HG02588 (cell line): ENCODE data around the gene CPT1C.

Source experiments
- ATAC-seq: cut with Tn5 transposase; IDR thresholded peaks from one replicate; pipeline ENCODE4 v1.9.1; 2021; ENCODE audit warnings: mild to moderate bottlenecking, moderate library complexity; ENCODE audit not compliant: unreplicated experiment

CPT1C gene

GRCh38 chr19:49681830-49682229, 9.1 kb upstream of the CPT1C start:
- no peak for ATAC-seq

GRCh38 chr19:49682274-49682673, 8.6 kb upstream of the CPT1C start:
- ATAC-seq, result no peak

- no peak for ATAC-seq
These were observed 7.1 kb upstream of the CPT1C start for GRCh38 chr19:49683814-49684250.

GRCh38 chr19:49684251-49684982, 6.5 kb upstream of the CPT1C start:
- no peak for ATAC-seq

- no peak for ATAC-seq
These were observed 5.8 kb upstream of the CPT1C start for GRCh38 chr19:49684983-49685553.

GRCh38 chr19:49685845-49686332, 5.0 kb upstream of the CPT1C start:
- ATAC-seq, result no peak

GRCh38 chr19:49686503-49687088, 4.3 kb upstream of the CPT1C start:
- ATAC-seq, result no peak

- no peak for ATAC-seq
These were observed 3.8 kb upstream of the CPT1C start for GRCh38 chr19:49687150-49687549.

- no peak for ATAC-seq
These were observed 3.2 kb upstream of the CPT1C start for GRCh38 chr19:49687566-49688316.

GRCh38 chr19:49688531-49689132, 2.3 kb upstream of the CPT1C start:
- ATAC-seq, result no peak

- ATAC-seq, result no peak
These were observed 1.5 kb upstream of the CPT1C start, which contains the start of gene ADM5 for GRCh38 chr19:49689133-49690078. Gene ADM5 (plus strand): TSS chr19:49689594. CDS start chr19:49689838, 244 bp downstream.

- no peak for ATAC-seq
These were observed 749 bp upstream of the CPT1C start for GRCh38 chr19:49690079-49690655.

GRCh38 chr19:49691243-49692146, 579 bp downstream of the CPT1C start:
- ATAC-seq, result no peak

- no peak for ATAC-seq
These were observed 1.2 kb downstream of the CPT1C start for GRCh38 chr19:49692147-49692506.

- no peak for ATAC-seq
These were observed 5.2 kb downstream of the CPT1C start for GRCh38 chr19:49696115-49696514.

- ATAC-seq, result no peak
These were observed 5.9 kb downstream of the CPT1C start for GRCh38 chr19:49696865-49697264.

- ATAC-seq, result no peak
These were observed 8.4 kb downstream of the CPT1C start for GRCh38 chr19:49699364-49699763.

- ATAC-seq, result no peak
These were observed 9.6 kb downstream of the CPT1C start for GRCh38 chr19:49700563-49700962.
